HG03457 (cell line): ENCODE measurements around the gene UNC45A.
"Not testable (repeated sequence)": the region's sequence is repeated elsewhere in the genome, so short reads cannot be mapped to it uniquely, and the experiment has no call there.

ENCODE experiments used
- ATAC-seq: cut with Tn5 transposase; IDR thresholded peaks from one replicate; pipeline ENCODE4 v1.9.1; 2021; ENCODE audit warnings: moderate number of reproducible peaks; ENCODE audit not compliant: unreplicated experiment

UNC45A gene

GRCh38 chr15:90903733-90904536 lies 31.1 kb upstream of the UNC45A start:
- no peak for ATAC-seq

- no peak for ATAC-seq
These were observed 30.3 kb upstream of the UNC45A start for GRCh38 chr15:90904746-90905145.

GRCh38 chr15:90905306-90906180 lies 29.5 kb upstream of the UNC45A start:
- no peak for ATAC-seq

- ATAC-seq = no peak
These were observed 28.8 kb upstream of the UNC45A start for GRCh38 chr15:90906181-90906849.

- no peak for ATAC-seq
These were observed 27.9 kb upstream of the UNC45A start for GRCh38 chr15:90907051-90907660.

DNA sequence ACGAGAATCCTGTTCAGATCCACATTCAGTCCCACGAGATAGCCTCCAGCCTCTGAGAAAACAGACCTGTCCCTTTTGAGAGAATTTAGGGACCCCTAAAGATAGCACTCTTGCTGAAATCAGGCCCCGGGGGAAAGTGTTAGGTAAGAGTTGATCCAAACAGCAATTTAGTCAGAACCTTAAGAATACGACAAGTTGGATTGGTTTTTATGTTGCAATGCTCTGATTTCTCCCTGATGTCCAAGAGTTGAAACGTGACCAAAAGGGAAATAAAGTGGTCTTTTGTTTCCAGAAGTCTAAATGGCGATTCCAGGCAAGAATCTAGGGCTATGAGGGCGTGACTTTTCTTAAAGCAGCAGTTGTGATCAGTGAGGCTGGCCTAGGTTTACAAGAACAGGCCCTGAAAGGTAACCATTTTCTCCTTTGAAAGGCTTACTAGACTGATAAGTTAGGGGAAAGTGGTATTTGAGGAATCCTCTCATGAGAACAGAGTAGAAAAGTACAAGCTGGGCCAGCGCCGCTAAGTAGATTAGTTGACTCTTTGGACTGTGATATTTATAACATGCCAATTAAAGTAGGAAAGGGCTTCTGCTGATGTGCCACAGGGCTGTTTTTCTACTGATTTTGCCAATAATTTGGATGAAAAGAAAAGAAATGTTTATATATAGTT lies 27.1 kb upstream of the UNC45A start:
- ATAC-seq = no peak

DNA sequence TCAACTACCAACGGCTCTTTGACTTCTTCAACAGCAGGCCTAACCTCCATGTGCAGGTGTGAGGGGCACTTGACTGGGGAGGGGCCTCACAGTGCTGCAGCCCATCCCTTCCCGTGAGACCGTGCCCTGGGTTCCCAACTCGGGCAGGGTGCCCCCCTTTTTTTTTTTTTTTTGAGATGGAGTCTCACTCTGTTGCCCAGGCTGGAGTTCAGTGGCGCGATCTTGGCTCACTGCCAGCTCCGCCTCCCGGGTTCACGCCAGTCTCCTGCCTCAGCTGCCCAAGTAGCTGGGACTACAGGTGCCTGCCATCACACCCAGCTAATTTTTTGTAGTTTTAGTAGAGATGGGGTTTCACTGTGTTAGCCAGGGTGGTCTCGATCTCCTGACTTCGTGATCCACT lies 25.6 kb upstream of the UNC45A start:
- not testable (repeated sequence) for ATAC-seq

DNA sequence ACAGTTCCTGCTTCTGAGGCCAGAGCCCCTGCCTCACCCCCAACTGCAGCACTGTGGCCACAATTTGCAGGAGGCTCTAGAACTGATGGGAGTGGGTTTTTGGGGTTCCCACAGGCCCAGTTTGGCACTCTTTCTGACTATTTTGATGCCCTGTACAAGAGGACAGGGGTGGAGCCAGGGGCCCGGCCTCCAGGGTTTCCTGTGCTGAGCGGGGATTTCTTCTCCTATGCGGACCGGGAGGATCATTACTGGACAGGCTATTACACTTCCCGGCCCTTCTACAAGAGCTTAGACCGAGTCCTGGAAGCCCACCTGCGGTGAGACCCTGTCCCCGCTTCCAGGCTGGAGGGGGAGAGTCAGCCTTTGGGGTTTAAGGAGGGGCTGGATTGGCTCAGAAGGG lies 25.1 kb upstream of the UNC45A start:
- ATAC-seq = no peak

- no peak for ATAC-seq
These were observed 24.4 kb upstream of the UNC45A start for GRCh38 chr15:90910441-90911301.

GRCh38 chr15:90911302-90911623 lies 23.8 kb upstream of the UNC45A start:
- no peak for ATAC-seq

DNA sequence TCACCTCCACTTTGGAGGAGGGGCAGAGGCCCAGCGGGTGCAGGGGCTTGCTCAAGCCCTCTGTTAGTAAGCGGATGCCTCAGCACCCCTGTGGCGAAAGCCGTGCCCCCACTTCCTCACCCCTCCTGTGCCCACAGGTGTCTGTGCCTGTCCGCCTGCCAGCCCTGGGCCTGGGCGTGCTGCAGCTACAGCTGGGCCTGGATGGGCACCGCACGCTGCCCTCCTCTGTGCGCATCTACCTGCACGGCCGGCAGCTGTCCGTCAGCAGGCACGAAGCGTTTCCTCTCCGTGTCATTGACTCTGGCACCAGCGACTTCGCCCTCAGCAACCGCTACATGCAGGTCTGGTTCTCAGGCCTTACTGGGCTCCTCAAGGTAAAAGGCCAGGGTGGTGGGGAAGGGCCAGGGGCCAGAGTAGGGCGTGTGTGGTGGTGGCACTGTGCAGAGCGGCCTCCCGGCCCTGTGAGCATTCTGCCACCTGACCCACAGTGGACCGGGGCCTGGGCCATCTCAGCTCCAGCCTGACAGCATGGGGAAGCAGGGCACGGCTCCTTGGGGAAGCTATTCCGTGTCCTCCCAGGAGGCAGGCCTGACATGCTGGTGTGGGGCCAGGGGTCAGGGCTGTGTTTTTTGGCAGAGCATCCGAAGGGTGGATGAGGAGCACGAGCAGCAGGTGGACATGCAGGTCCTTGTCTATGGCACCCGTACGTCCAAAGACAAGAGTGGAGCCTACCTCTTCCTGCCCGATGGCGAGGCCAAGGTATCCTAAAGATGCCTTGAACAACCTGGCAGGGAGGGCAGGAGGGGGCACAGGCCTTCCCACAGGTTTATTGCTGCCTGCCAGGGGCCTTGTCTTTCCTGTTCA lies 22.9 kb upstream of the UNC45A start:
- ATAC-seq = no peak

DNA sequence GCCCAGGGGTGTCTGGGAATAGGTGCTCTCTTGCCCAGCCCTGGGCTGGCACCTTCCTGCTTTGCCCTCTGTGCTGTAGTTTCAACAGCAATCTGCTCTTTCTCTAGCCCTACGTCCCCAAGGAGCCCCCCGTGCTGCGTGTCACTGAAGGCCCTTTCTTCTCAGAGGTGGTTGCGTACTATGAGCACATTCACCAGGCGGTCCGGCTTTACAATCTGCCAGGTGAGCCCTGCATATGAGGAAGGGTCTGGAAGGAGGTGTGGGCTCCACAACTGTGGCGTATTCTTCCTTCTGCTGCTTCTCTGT lies 22.4 kb upstream of the UNC45A start:
- ATAC-seq = no peak

DNA sequence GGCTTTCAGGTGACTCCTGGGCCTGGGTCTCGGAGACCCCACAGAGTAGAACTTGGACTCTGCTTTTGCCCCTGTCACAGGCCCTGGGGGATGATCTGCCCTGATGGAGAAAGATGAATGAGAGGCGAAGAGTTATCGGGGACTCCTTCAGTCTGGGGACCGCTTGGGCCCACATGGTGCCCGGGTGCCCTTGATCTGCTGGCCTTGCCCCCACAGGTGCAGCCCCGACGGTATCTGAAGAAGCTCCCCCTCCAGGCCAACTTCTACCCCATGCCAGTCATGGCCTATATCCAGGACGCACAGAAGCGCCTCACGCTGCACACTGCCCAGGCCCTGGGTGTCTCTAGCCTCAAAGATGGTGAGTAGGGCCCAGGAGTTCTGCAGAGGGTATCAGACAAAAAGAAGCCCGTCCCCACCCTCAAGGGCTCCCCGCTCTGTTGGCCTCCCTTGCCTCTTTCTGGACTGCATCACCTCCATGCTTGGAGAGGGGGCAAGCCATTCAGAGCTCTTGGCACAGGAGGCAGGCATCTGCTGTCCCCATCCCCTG lies 21.6 kb upstream of the UNC45A start:
- no peak for ATAC-seq

GRCh38 chr15:90914305-90915080 lies 20.6 kb upstream of the UNC45A start:
- ATAC-seq = no peak

DNA sequence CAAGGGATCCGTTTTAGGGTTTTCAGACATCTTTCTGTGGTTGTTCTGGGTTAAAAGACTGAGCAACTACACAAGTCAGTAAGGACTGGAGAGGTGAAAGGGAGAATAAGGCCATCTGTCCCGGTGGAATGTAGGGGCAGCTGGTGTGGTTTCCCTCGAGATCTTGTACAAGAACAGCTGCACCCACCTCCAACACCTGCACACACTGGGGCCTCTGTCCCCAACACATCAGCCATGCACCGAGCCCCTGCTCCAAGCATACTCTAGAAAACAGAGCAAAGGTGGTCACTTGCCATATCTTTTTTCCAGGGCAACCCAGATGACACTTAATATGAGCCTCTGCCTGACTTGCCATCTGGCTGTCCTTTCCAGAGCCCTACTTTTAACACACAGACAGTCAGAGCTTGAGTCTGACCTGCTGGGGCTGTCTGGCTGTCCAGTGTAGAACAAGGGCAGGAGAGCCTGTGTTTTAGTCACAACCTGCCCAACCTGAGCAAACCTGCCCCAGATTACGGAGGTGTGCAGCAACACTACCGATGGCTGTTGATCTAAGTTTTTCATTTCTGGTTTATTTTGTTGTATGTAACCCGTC lies 19.8 kb upstream of the UNC45A start:
- ATAC-seq = no peak

- no peak for ATAC-seq
These were observed 19.2 kb upstream of the UNC45A start for GRCh38 chr15:90915808-90916440.

DNA sequence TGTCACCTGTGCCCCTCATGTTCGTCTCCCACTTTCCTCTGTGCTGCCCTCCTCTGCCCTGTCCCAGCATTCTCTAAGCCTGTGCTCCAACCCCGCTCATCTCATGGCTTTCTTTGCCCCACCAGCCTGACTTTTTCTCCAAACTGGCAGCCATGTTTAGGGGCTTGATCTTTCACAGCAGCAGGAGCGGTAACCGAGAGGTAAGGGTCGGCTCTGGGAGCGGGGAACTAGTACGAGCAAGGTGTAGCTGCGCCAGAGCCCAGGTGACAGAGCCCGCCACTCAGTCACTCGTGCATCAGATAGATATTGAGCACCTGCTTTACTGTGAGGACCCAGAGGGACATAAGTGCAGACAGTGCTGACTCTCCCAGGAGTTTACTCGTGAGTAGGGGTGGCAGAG lies 18.6 kb upstream of the UNC45A start:
- no peak for ATAC-seq
